GM12864 (cell line): ENCODE measurements around the gene ARRDC5.
A peak's percentile ranks its signal among the peaks of the same experiment; 100 is the strongest.

Experiments used
- DNase-seq: peaks from one replicate; pipeline ENCODE4 v3.0.0-alpha.2; 2011; ENCODE audit warnings: low read depth
- H3K4me3 ChIP-seq: 2 replicates; pipeline ENCODE4 v1.5.1; 2011; ENCODE audit warnings: mild to moderate bottlenecking, low read depth, low read length, control low read depth
- CTCF ChIP-seq: IDR thresholded peaks from 2 replicates; pipeline ENCODE4 v1.5.1; 2011; ENCODE audit warnings: low read depth, mild to moderate bottlenecking, moderate library complexity, low read length, control low read depth, inconsistent platforms; ENCODE audit errors: missing control alignments

The ARRDC5 gene

GRCh38 chr19:4914736-4915501 is 12.2 kb upstream of the ARRDC5 start:
- H3K4me3 ChIP-seq: no peak overlapping the region; the same call in 1 of the 2 replicates
- DNase-seq: no peak

GRCh38 chr19:4913996-4914735 is 11.5 kb upstream of the ARRDC5 start:
- no peak for DNase-seq
- no peak for TF ChIP-seq CTCF
- H3K4me3 ChIP-seq: no peak overlapping the region

More at GRCh38 chr19:4914736-4915501, 12.2 kb upstream of the ARRDC5 start:
- TF ChIP-seq CTCF: no peak

GRCh38 chr19:4911786-4912672 is 9.3 kb upstream of the ARRDC5 start:
- DNase-seq: peak; percentile 37
- peak; percentile 53 for TF ChIP-seq CTCF
- H3K4me3 ChIP-seq: peak overlapping the region; percentile 54

GRCh38 chr19:4911314-4911713 is 8.6 kb upstream of the ARRDC5 start:
- DNase-seq: no peak
- no peak for TF ChIP-seq CTCF
- H3K4me3 ChIP-seq: peak overlapping the region; percentile 54

- no peak for TF ChIP-seq CTCF
- DNase-seq: no peak
- peak overlapping the region; percentile 54 for H3K4me3 ChIP-seq
Measured at GRCh38 chr19:4910594-4911281, 8.0 kb upstream of the ARRDC5 start.

GRCh38 chr19:4909897-4910593 is 7.3 kb upstream of the ARRDC5 start:
- TF ChIP-seq CTCF: no peak
- H3K4me3 ChIP-seq: peak overlapping the region; percentile 73

More at GRCh38 chr19:4909897-4910593, 7.3 kb upstream of the ARRDC5 start:
- DNase-seq: peak; percentile 54
